ENCODE results near the gene GABBR2. TPM values are rescaled to one million over a fixed set of nuclear protein-coding genes. Genes with fewer than 3 reads are reported as not detected.
"Not testable (repeated sequence)": the region's sequence is repeated elsewhere in the genome, so short reads cannot be mapped to it uniquely, and the experiment has no call there.

GABBR2 gene
- total RNA-seq, 2 donors from 2014 or later, result not detected

- TF ChIP-seq, protein P1, sequence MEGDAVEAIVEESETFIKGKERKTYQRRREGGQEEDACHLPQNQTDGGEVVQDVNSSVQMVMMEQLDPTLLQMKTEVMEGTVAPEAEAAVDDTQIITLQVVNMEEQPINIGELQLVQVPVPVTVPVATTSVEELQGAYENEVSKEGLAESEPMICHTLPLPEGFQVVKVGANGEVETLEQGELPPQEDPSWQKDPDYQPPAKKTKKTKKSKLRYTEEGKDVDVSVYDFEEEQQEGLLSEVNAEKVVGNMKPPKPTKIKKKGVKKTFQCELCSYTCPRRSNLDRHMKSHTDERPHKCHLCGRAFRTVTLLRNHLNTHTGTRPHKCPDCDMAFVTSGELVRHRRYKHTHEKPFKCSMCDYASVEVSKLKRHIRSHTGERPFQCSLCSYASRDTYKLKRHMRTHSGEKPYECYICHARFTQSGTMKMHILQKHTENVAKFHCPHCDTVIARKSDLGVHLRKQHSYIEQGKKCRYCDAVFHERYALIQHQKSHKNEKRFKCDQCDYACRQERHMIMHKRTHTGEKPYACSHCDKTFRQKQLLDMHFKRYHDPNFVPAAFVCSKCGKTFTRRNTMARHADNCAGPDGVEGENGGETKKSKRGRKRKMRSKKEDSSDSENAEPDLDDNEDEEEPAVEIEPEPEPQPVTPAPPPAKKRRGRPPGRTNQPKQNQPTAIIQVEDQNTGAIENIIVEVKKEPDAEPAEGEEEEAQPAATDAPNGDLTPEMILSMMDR (IDR thresholded peaks at IDR 0.05), result no peak
- TF ChIP-seq POLR2A (IDR thresholded peaks at IDR 0.05), result no peak
- 78 to 86% methylated on average over 5 to 6 of the region's 6 CpGs for whole genome bisulfite sequencing, 2 donors
- Histone ChIP-seq H3K4me3 (no peak overlapping the region), H3K9me3 (no peaks in the 10 kb centered on the region), H3K36me3 (replicated peaks in 1 of 2; ENCODE audit: insufficient read depth in 1 of 2, low read depth in 2 of 2) (no peaks in the 10 kb centered on the region), H3K4me1 (no peaks in the 10 kb centered on the region), H3K27ac (no peak overlapping the region), H3K27me3 (no peaks in the 10 kb centered on the region)
- ATAC-seq (no peak), DNase-seq (no peak)
- intact Hi-C loops (cut with DNase I), result no loop called here
Observed at GRCh38 chr9:98502311-98502975, 206.3 kb downstream of the GABBR2 start.

DNA sequence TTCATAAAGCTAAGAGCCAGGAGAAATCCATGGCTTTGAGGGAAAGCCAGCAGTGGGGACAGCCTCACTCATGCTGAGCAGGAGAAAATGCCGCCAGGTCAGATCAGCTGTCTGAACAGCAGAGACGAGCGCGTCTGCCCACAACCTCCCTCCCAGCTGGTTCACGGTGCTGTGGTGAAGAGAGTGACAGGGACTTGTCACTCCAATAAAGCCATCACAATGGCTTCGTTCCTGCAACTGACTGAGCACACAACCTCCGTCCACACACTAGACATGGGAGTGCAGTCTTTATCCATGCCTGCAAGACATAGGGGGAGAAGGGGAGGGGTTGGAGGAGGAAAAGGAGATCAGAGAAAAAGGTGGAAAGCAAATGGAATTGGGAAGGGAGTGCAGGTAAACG lies 206.9 kb downstream of the GABBR2 start:
- Histone ChIP-seq H3K4me1 (no peaks in the 10 kb centered on the region), H3K36me3 (replicated peaks in 1 of 2; ENCODE audit: insufficient read depth in 1 of 2, low read depth in 2 of 2) (no peaks in the 10 kb centered on the region), H3K4me3 (no peak overlapping the region), H3K27ac (no peak overlapping the region), H3K9me3 (no peaks in the 10 kb centered on the region), H3K27me3 (no peaks in the 10 kb centered on the region)
- intact Hi-C loops (cut with DNase I), result no loop called here
- TF ChIP-seq, protein P1 (IDR thresholded peaks at IDR 0.05), result no peak
- no peak for TF ChIP-seq POLR2A (IDR thresholded peaks at IDR 0.05)
- ATAC-seq, result no peak
- no peak for DNase-seq
- WGBS, 2 donors, result 84 to 85% methylated on average over 8 of the region's 8 CpGs

- DNase-seq, result not testable (repeated sequence)
Observed at GRCh38 chr9:98501259-98501658, 207.5 kb downstream of the GABBR2 start.

GRCh38 chr9:98500337-98500919 lies 208.3 kb downstream of the GABBR2 start:
- Histone ChIP-seq H3K4me3 (no peak overlapping the region), H3K36me3 (replicated peaks in 1 of 2; ENCODE audit: insufficient read depth in 1 of 2, low read depth in 2 of 2) (no peaks in the 10 kb centered on the region), H3K4me1 (no peaks in the 10 kb centered on the region), H3K9me3 (no peaks in the 10 kb centered on the region), H3K27ac (no peak overlapping the region), H3K27me3 (no peaks in the 10 kb centered on the region)
- no peak for ATAC-seq
- TF ChIP-seq, protein P1 (IDR thresholded peaks at IDR 0.05), result no peak
- no peak for TF ChIP-seq POLR2A (IDR thresholded peaks at IDR 0.05)
- DNase-seq, result no peak
- intact Hi-C loops (cut with DNase I), result no loop called here
- WGBS, 2 donors, result 86 to 88% methylated on average over 7 of the region's 7 CpGs

More at GRCh38 chr9:98501259-98501658, 207.5 kb downstream of the GABBR2 start:
- H3K27ac ChIP-seq; H3K9me3 ChIP-seq; H3K4me1 ChIP-seq; intact Hi-C loops (cut with DNase I); H3K4me3 ChIP-seq; ATAC-seq; H3K27me3 ChIP-seq; H3K36me3 ChIP-seq (replicated peaks in 1 of 2; ENCODE audit: insufficient read depth in 1 of 2, low read depth in 2 of 2): not testable (repeated sequence)
- 85 to 86% methylated on average over 8 of the region's 8 CpGs for WGBS, 2 donors

GRCh38 chr9:98495530-98495929 lies 213.2 kb downstream of the GABBR2 start:
- no peak overlapping the region for H3K27ac ChIP-seq
- H3K9me3 ChIP-seq, result no peaks in the 10 kb centered on the region
- no peak for DNase-seq
- no peak for TF ChIP-seq POLR2A (IDR thresholded peaks at IDR 0.05)
- TF ChIP-seq, protein P1 (IDR thresholded peaks at IDR 0.05), result no peak
- ATAC-seq, result no peak
- 71 to 77% methylated on average over 3 of the region's 3 CpGs for WGBS, 2 donors
- intact Hi-C loops (cut with DNase I), result no loop called here
- no peaks in the 10 kb centered on the region for H3K4me1 ChIP-seq
- no peaks in the 10 kb centered on the region for H3K27me3 ChIP-seq
- H3K36me3 ChIP-seq (replicated peaks in 1 of 2; ENCODE audit: insufficient read depth in 1 of 2, low read depth in 2 of 2), result no peaks in the 10 kb centered on the region
- H3K4me3 ChIP-seq, result no peak overlapping the region
